Measurements from ENCODE around the gene GDE1. TPM values are rescaled to one million over a fixed set of nuclear protein-coding genes. Genes with fewer than 3 reads are reported as not detected.

The GDE1 gene
- total and polyA plus RNA-seq, 9 of the 15 experiments (the other 6 are each of a cell fraction or from before 2014, with no cell fraction given) = 18.8 to 40.5 (median 22.3) TPM

GRCh38 chr16:19499481-19499880, 22.4 kb downstream of the GDE1 start:
- DNase-seq (ENCODE audit: extremely low read depth in 1 of 4, low spot score in 3 of 4) (no peak), FAIRE-seq (no peak), ATAC-seq (no peak)
- Histone ChIP-seq H3K79me2 (ENCODE audit: control insufficient read depth, insufficient read depth, low read length) (no peaks in the 10 kb centered on the region), H3K9ac (ENCODE audit: insufficient read depth in 1 of 2, low read depth in 2 of 2, low read length in 2 of 2) (no peak overlapping the region), H3K4me1 (replicated peaks in 1 of 2; ENCODE audit: control insufficient read depth in 2 of 2, insufficient read depth in 2 of 2, low read length in 2 of 2) (no peaks in the 10 kb centered on the region), H3K27ac (ENCODE audit: extremely low read depth, low read depth, low read length) (no peak overlapping the region), H3K9me1 (ENCODE audit: control insufficient read depth, insufficient read depth, low read length) (no peaks in the 10 kb centered on the region), H3K36me3 (ENCODE audit: control insufficient read depth, insufficient read depth, low read length) (peaks cover 27% of the 10 kb centered on the region), H2AFZ (ENCODE audit: low read depth, low read length) (no peak overlapping the region), H4K20me1 (replicated peaks; ENCODE audit: control insufficient read depth, insufficient read depth, low read length) (no peaks in the 10 kb centered on the region), H3K4me3 (no peak overlapping the region), H3K27me3 (ENCODE audit: control insufficient read depth in 2 of 2, insufficient read depth in 2 of 2, low read length in 2 of 2) (no peaks in the 10 kb centered on the region), H3K4me2 (ENCODE audit: insufficient read depth, low read length) (no peak overlapping the region), H3K9me3 (replicated peaks; ENCODE audit: control insufficient read depth, insufficient read depth, low read depth, low read length) (no peaks in the 10 kb centered on the region)
- TF ChIP-seq NELFE (IDR thresholded peaks at IDR 0.05; ENCODE audit: insufficient read depth, insufficient read length) (no peak), MYBL2 (IDR thresholded peaks at IDR 0.05; ENCODE audit: low read depth) (no peak), MYBL2 (CRISPR knock-in tag; IDR thresholded peaks at IDR 0.05; ENCODE audit: borderline replicate concordance) (no peak), PHF8 (IDR thresholded peaks at IDR 0.05; ENCODE audit: borderline replicate concordance, low read length) (no peak), ZNF124 (CRISPR knock-in tag; IDR thresholded peaks at IDR 0.05) (no peak), DEAF1 (CRISPR knock-in tag; IDR thresholded peaks at IDR 0.05) (no peak), TAF15 (IDR thresholded peaks at IDR 0.05; ENCODE audit: low read depth, low read length) (no peak), ZNF311 (CRISPR knock-in tag; IDR thresholded peaks at IDR 0.05) (no peak), ZNF217 (CRISPR knock-in tag; IDR thresholded peaks at IDR 0.05) (no peak), RFX1 (IDR thresholded peaks at IDR 0.05) (no peak), EWSR1 (IDR thresholded peaks at IDR 0.05; ENCODE audit: borderline replicate concordance, low read depth, partially characterized antibody) (no peak), RB1 (IDR thresholded peaks at IDR 0.05; ENCODE audit: low read depth) (no peak), IFI16 (CRISPR knock-in tag; IDR thresholded peaks at IDR 0.05) (no peak), SMAD4 (CRISPR knock-in tag; conservative IDR thresholded peaks at IDR 0.05) (no peak), FOXJ2 (tag; IDR thresholded peaks at IDR 0.05) (no peak)
- 90% methylated on average over 3 of the region's 3 CpGs for WGBS (ENCODE audit: insufficient coverage, low coverage, missing lambda C conversion rate)
- CTCF ChIA-PET (ENCODE audit: low intra/inter-chr PET ratio) = no interaction called here
- in situ Hi-C loops (cut with MboI) (no loop called here), intact Hi-C loops (cut with micrococcal nuclease) (no loop called here)
- POLR2A ChIA-PET = no interaction called here
- no TSS peak for BruUV-seq (replicated peaks)
